IPS DF 6.9 (cell line): ENCODE measurements around the gene DMD.
"Not testable (repeated sequence)": the region's sequence is repeated elsewhere in the genome, so short reads cannot be mapped to it uniquely, and the experiment has no call there.

Source experiments
- DNase-seq: peaks from one replicate; pipeline ENCODE4 v3.0.0-alpha.2; 2013; ENCODE audit warnings: low read depth, low spot score
- H3K27ac ChIP-seq: one replicate; pipeline ENCODE4 v1.5.1; 2013; ENCODE audit warnings: low read length, control low read depth
- H3K27me3 ChIP-seq: 2 replicates; pipeline ENCODE4 v1.6.1; 2013; ENCODE audit warnings: mild to moderate bottlenecking, low read length; ENCODE audit not compliant: control insufficient read depth, insufficient read depth
- H3K36me3 ChIP-seq: 2 replicates; pipeline ENCODE4 v1.6.1; 2013; ENCODE audit warnings: low read length; ENCODE audit not compliant: control insufficient read depth, insufficient read depth
- H3K4me1 ChIP-seq: 2 replicates; pipeline ENCODE4 v1.6.1; 2013; ENCODE audit warnings: low read length; ENCODE audit not compliant: control insufficient read depth, insufficient read depth
- H3K4me3 ChIP-seq: 2 replicates; pipeline ENCODE4 v1.5.1; 2013; ENCODE audit warnings: mild to moderate bottlenecking, low read length
- H3K9me3 ChIP-seq: 2 replicates; pipeline ENCODE4 v1.6.1; 2013; ENCODE audit warnings: low read length, inconsistent platforms; ENCODE audit not compliant: control insufficient read depth, insufficient read depth
- whole genome bisulfite sequencing: extraction: QIAGEN DNeasy Blood & Tissue Kit; methylation state at CpG from one replicate; pipeline ENCODE4 v1.1.7; 2013; ENCODE audit warnings: mixed read lengths, missing lambda C conversion rate; ENCODE audit not compliant: insufficient read length, insufficient coverage; 5-methylcytosine and 5-hydroxymethylcytosine counted together

DMD gene

GRCh38 chrX:31591355-31591754 is 1620.0 kb downstream of the DMD start:
- Histone ChIP-seq H3K4me3 (no peak overlapping the region), H3K27ac (no peak overlapping the region), H3K27me3 (no peaks in the 10 kb centered on the region), H3K9me3 (no peaks in the 10 kb centered on the region), H3K36me3 (no peaks in the 10 kb centered on the region), H3K4me1 (no peaks in the 10 kb centered on the region)
- WGBS, result no CpG with 5 or more reads among the region's 2 CpGs
- no peak for DNase-seq

- H3K27ac ChIP-seq, result no peak overlapping the region
- no peaks in the 10 kb centered on the region for H3K36me3 ChIP-seq
- no peak overlapping the region for H3K4me3 ChIP-seq
- DNase-seq, result no peak
- WGBS, result no CpG with 5 or more reads among the region's 5 CpGs
- H3K27me3 ChIP-seq, result no peaks in the 10 kb centered on the region
- no peaks in the 10 kb centered on the region for H3K9me3 ChIP-seq
- no peaks in the 10 kb centered on the region for H3K4me1 ChIP-seq
These were observed 1620.7 kb downstream of the DMD start for GRCh38 chrX:31590581-31591114.

- DNase-seq, result no peak
- no CpG with 5 or more reads among the region's 3 CpGs for WGBS
- no peaks in the 10 kb centered on the region for H3K4me1 ChIP-seq
- H3K4me3 ChIP-seq, result no peak overlapping the region
- H3K27ac ChIP-seq, result no peak overlapping the region
- H3K27me3 ChIP-seq, result no peaks in the 10 kb centered on the region
- H3K36me3 ChIP-seq, result no peaks in the 10 kb centered on the region
- no peaks in the 10 kb centered on the region for H3K9me3 ChIP-seq
These were observed 1621.8 kb downstream of the DMD start for GRCh38 chrX:31589503-31589902.

- H3K27ac ChIP-seq, result no peak overlapping the region
- no peaks in the 10 kb centered on the region for H3K36me3 ChIP-seq
- no peaks in the 10 kb centered on the region for H3K9me3 ChIP-seq
- no CpG with 5 or more reads among the region's 2 CpGs for WGBS
- DNase-seq, result no peak
- H3K4me1 ChIP-seq, result no peaks in the 10 kb centered on the region
- no peaks in the 10 kb centered on the region for H3K27me3 ChIP-seq
- no peak overlapping the region for H3K4me3 ChIP-seq
These were observed 1623.0 kb downstream of the DMD start for GRCh38 chrX:31588355-31588754.

GRCh38 chrX:31583892-31584291 is 1627.5 kb downstream of the DMD start:
- no CpG with 5 or more reads among the region's 3 CpGs for WGBS
- not testable (repeated sequence) for H3K36me3 ChIP-seq

GRCh38 chrX:31580726-31581125 is 1630.6 kb downstream of the DMD start:
- no peak overlapping the region for H3K27ac ChIP-seq
- H3K4me3 ChIP-seq, result no peak overlapping the region
- no peaks in the 10 kb centered on the region for H3K27me3 ChIP-seq
- no peak for DNase-seq
- H3K9me3 ChIP-seq, result no peaks in the 10 kb centered on the region
- no peaks in the 10 kb centered on the region for H3K36me3 ChIP-seq
- no peaks in the 10 kb centered on the region for H3K4me1 ChIP-seq
- no CpG with 5 or more reads among the region's 2 CpGs for WGBS

More at GRCh38 chrX:31583892-31584291, 1627.5 kb downstream of the DMD start:
- H3K4me3 ChIP-seq, H3K4me1 ChIP-seq, H3K27me3 ChIP-seq, DNase-seq, H3K9me3 ChIP-seq, H3K27ac ChIP-seq: not testable (repeated sequence)

- Histone ChIP-seq H3K36me3 (no peaks in the 10 kb centered on the region), H3K4me3 (no peak overlapping the region), H3K9me3 (no peaks in the 10 kb centered on the region), H3K27ac (no peak overlapping the region), H3K27me3 (no peaks in the 10 kb centered on the region), H3K4me1 (no peaks in the 10 kb centered on the region)
- DNase-seq, result no peak
- no CpG with 5 or more reads among the region's 4 CpGs for WGBS
These were observed 1631.1 kb downstream of the DMD start for GRCh38 chrX:31580227-31580626.

- Histone ChIP-seq H3K4me3 (no peak overlapping the region), H3K4me1 (no peaks in the 10 kb centered on the region), H3K27ac (no peak overlapping the region), H3K9me3 (no peaks in the 10 kb centered on the region), H3K27me3 (no peaks in the 10 kb centered on the region), H3K36me3 (no peaks in the 10 kb centered on the region)
- no peak for DNase-seq
- WGBS, result no CpG with 5 or more reads among the region's 1 CpG
These were observed 1639.0 kb downstream of the DMD start for GRCh38 chrX:31572360-31572759.

GRCh38 chrX:31570658-31571057 is 1640.7 kb downstream of the DMD start:
- H3K36me3 ChIP-seq, result no peaks in the 10 kb centered on the region
- DNase-seq, result no peak
- no CpG with 5 or more reads among the region's 2 CpGs for WGBS

GRCh38 chrX:31563792-31564191 is 1647.6 kb downstream of the DMD start:
- no CpG with 5 or more reads among the region's 3 CpGs for WGBS
- no peaks in the 10 kb centered on the region for H3K27me3 ChIP-seq
- H3K9me3 ChIP-seq, result no peaks in the 10 kb centered on the region
- no peaks in the 10 kb centered on the region for H3K36me3 ChIP-seq
- H3K4me3 ChIP-seq, result no peak overlapping the region
- DNase-seq, result no peak
- H3K27ac ChIP-seq, result no peak overlapping the region
- no peaks in the 10 kb centered on the region for H3K4me1 ChIP-seq

More at GRCh38 chrX:31570658-31571057, 1640.7 kb downstream of the DMD start:
- Histone ChIP-seq H3K4me1 (no peaks in the 10 kb centered on the region), H3K27me3 (no peaks in the 10 kb centered on the region), H3K9me3 (no peaks in the 10 kb centered on the region), H3K4me3 (no peak overlapping the region), H3K27ac (no peak overlapping the region)

- Histone ChIP-seq H3K27me3 (no peaks in the 10 kb centered on the region), H3K36me3 (no peaks in the 10 kb centered on the region), H3K9me3 (no peaks in the 10 kb centered on the region), H3K4me1 (no peaks in the 10 kb centered on the region), H3K27ac (no peak overlapping the region), H3K4me3 (no peak overlapping the region)
- DNase-seq, result no peak
- WGBS, result no CpG with 5 or more reads among the region's 3 CpGs
These were observed 1655.8 kb downstream of the DMD start for GRCh38 chrX:31555506-31555905.
